ENCODE results near the gene OTC.

Gene OTC

GRCh38 chrX:38465686-38466085 is 113.3 kb downstream of the OTC start:
- no peak for DNase-seq (ENCODE audit: low read depth in 3 of 3, low spot score in 1 of 3)

- DNase-seq (ENCODE audit: low read depth in 3 of 3, low spot score in 1 of 3) = no peak
Measured at GRCh38 chrX:38468563-38469157, 116.3 kb downstream of the OTC start.
